Testis (tissue), 3 donors: ENCODE results near the gene GRIA1. TPM values are rescaled to one million over a fixed set of nuclear protein-coding genes. Genes with fewer than 3 reads are reported as not detected.

ENCODE experiments used
- DNase-seq: peaks from one replicate; pipeline ENCODE4 v3.0.0-alpha.2; 2019
- H3K27ac ChIP-seq, 2 donors: fragments of 200-600 bp; sonication (generic); one replicate each; pipeline ENCODE4 v1.5.1; 2019
- H3K27me3 ChIP-seq: fragments of 200-600 bp; sonication (generic); one replicate; pipeline ENCODE4 v1.5.1; 2019
- H3K36me3 ChIP-seq: fragments of 200-600 bp; sonication (generic); one replicate; pipeline ENCODE4 v1.5.1; 2017; ENCODE audit warnings: low read depth; ENCODE audit errors: missing control alignments
- H3K4me1 ChIP-seq: fragments of 200-600 bp; sonication (generic); one replicate; pipeline ENCODE4 v1.5.1; 2019
- H3K4me3 ChIP-seq, 2 donors: fragments of 200-600 bp; sonication (generic); one replicate each; pipeline ENCODE4 v1.5.1; 2017 to 2019
- H3K9me3 ChIP-seq: fragments of 200-600 bp; sonication (generic); one replicate; pipeline ENCODE4 v1.5.1; 2017
- POLR2A ChIP-seq: fragments of 450-650 bp; IDR thresholded peaks from one replicate; pipeline ENCODE4 v1.6.1; 2017; ENCODE audit warnings: antibody characterized with exemption, mild to moderate bottlenecking, moderate library complexity
- WGBS, 2 donors: methylation state at CpG; one replicate each; pipeline ENCODE4 v1.1.5; 2018; 5-methylcytosine and 5-hydroxymethylcytosine counted together
- intact Hi-C: fragments of 100-400 bp; cut with DNase I; formaldehyde crosslinking; loops from one replicate; pipeline ENCODE4 v1.15.1; 2023; ENCODE audit warnings: low total_unique reads
- polyA plus RNA-seq: library from polyadenylated mRNA; stranded (reverse); fragments of 350-450 nt; fragmentation: Illumina TruSeq; extraction: RNeasy Lipid Tissue Mini Kit (QIAGEN cat#74804); gene quantifications from one replicate; pipeline ENCODE4 v1.2.3, GENCODE V29; 2014; ENCODE audit warnings: low read depth, low replicate concordance; ENCODE audit not compliant: insufficient read depth
- total RNA-seq, 2 donors: library from RNA; depleted of rRNA; stranded (reverse); fragments of >200 nt; gene quantifications; one replicate each; pipeline ENCODE4 v1.2.3, GENCODE V29; 2016
- TF ChIP-seq, protein P1 (sequence below), 3 experiments: fragments of 450-650 bp in 2 of 3; fragments of 200-600 bp in 1 of 3; sonication (generic) in 1 of 3; IDR thresholded peaks; one replicate each; pipeline ENCODE4 v1.5.1; 2016 to 2019; ENCODE audit warnings: antibody characterized with exemption in 3 of 3, mild to moderate bottlenecking in 2 of 3, moderate library complexity in 1 of 3

GRIA1 gene
- total and polyA plus RNA-seq, 3 donors from 2014 or later = 0.93 to 5.4 (median 3.5) TPM

DNA sequence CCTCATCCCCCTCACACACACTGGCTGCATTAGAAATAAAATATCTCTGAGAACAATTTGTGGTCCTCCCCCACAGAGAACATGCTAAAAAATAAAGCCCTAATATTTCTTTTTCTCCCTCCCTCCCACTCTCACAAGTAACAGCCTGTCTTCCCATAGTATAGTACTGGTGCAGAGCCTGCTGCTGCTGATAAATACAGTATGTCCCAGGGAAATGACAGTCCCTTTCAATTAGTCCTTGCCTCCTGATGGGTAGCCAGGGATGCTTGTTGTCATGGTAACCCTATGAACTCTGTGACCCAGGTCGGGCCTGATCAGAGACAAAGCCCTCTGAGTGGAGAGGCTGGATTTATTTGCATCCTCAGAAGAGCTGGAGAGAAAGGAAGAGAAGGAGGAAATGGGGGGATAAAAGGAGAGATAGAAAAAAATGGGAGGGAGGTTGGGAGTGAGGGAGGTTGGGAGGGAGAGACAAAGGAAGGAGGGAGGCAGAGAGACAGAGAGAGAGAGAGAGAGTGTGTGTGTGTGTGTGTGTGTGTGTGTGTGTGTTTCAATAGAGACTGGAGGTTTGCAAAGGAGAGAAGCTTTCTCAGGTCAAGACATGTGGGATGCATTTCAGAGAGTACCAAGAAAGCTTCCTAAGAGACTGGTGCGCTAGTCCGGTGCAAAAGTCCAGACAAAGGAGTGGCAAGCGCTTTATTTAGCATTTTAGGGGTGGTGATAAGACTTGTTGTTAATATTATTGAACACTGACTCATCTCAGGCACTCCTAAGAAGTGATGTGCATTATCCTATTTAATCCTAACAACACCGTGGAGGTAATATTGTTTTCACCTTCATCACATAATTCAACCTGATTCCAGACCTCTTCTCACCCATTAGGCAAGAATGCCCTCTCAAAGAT is 287.5 kb downstream of the GRIA1 start:
- intact Hi-C loops = no loop called here
- Histone ChIP-seq H3K27me3 (no peaks in the 10 kb centered on the region), H3K4me3 (no peak overlapping the region), H3K4me1 (no peaks in the 10 kb centered on the region), H3K27ac (no peak overlapping the region), H3K9me3 (no peaks in the 10 kb centered on the region), H3K36me3 (no peaks in the 10 kb centered on the region)
- 72 to 73% methylated on average over 5 of the region's 5 CpGs for WGBS, 2 donors
- no peak for TF ChIP-seq POLR2A
- TF ChIP-seq, protein P1, sequence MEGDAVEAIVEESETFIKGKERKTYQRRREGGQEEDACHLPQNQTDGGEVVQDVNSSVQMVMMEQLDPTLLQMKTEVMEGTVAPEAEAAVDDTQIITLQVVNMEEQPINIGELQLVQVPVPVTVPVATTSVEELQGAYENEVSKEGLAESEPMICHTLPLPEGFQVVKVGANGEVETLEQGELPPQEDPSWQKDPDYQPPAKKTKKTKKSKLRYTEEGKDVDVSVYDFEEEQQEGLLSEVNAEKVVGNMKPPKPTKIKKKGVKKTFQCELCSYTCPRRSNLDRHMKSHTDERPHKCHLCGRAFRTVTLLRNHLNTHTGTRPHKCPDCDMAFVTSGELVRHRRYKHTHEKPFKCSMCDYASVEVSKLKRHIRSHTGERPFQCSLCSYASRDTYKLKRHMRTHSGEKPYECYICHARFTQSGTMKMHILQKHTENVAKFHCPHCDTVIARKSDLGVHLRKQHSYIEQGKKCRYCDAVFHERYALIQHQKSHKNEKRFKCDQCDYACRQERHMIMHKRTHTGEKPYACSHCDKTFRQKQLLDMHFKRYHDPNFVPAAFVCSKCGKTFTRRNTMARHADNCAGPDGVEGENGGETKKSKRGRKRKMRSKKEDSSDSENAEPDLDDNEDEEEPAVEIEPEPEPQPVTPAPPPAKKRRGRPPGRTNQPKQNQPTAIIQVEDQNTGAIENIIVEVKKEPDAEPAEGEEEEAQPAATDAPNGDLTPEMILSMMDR (IDR thresholded peaks at IDR 0.05) = no peak
- no peak for DNase-seq

DNA sequence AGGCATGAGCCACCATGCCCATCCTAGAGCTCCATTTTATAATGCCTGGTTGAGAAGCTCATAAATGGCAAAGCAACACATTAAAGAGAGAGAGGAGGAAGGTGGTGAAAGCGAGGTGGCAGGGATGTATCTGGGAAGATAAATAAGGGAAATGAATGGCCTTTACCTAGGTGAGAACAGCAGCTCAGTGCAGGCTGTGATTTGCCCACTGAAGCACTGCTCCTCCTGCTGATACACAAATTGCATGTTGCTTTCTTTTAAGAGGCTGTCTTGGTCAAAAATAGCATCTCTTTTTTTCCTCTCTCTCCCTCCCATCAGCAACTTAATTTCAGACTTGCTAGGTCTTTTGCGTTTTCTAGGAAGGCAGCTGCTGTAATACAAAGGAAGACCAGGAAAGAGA is 289.4 kb downstream of the GRIA1 start:
- DNase-seq = no peak
- 61 to 82% methylated on average over 2 of the region's 2 CpGs for WGBS, 2 donors

DNA sequence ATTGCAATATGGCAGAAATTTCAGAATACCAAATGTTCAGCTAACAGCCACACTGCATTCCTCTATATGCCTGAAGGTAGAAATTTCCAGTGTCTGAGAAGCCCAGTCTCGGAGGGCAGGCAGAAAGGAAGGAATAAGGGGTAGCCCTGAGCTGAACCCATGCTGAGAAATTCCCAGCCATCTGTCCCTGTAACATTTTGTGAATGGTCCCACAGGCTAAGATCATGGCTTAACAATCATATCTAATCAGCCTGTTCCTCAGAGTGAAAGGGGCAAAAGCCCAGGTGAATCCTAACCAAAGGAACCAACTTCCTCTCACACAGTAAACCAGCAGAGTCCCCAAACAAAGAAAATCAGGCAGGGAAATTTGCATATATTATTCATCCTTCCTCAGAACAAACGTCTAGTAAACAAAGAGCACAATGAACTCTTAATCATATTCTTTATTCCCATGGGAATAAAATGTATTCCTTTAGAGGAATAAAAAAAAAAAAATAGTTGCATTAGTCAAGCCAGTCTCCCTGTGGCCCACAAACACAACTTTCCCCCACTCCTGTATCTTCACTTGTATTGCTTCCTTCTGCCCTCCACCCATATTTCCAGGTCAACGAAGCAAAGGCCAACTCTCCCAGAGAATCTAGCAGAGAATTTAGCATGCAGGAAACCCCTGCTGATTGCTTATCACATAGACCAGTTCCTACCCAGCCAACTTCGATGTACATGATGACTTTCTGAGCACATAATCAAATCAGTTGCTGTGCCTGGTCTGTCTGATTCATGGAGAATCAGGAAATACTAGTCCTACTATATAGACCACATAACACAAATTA is 290.6 kb downstream of the GRIA1 start:
- Histone ChIP-seq H3K4me1 (no peaks in the 10 kb centered on the region), H3K27me3 (no peaks in the 10 kb centered on the region), H3K36me3 (no peaks in the 10 kb centered on the region), H3K9me3 (no peaks in the 10 kb centered on the region), H3K4me3 (no peak overlapping the region), H3K27ac (no peak overlapping the region)
- intact Hi-C loops = no loop called here
- DNase-seq = no peak
- no peak for TF ChIP-seq POLR2A
- TF ChIP-seq, protein P1 (IDR thresholded peaks at IDR 0.05) = no peak
- 49 to 66% methylated on average over 4 of the region's 4 CpGs for WGBS, 2 donors

More for the DNA sequence above, 289.4 kb downstream of the GRIA1 start:
- intact Hi-C loops = no loop called here
- Histone ChIP-seq H3K27ac (no peak overlapping the region), H3K4me3 (no peak overlapping the region), H3K4me1 (no peaks in the 10 kb centered on the region), H3K9me3 (no peaks in the 10 kb centered on the region), H3K27me3 (no peaks in the 10 kb centered on the region), H3K36me3 (no peaks in the 10 kb centered on the region)
- TF ChIP-seq, protein P1 (IDR thresholded peaks at IDR 0.05) = no peak
- TF ChIP-seq POLR2A = no peak

DNA sequence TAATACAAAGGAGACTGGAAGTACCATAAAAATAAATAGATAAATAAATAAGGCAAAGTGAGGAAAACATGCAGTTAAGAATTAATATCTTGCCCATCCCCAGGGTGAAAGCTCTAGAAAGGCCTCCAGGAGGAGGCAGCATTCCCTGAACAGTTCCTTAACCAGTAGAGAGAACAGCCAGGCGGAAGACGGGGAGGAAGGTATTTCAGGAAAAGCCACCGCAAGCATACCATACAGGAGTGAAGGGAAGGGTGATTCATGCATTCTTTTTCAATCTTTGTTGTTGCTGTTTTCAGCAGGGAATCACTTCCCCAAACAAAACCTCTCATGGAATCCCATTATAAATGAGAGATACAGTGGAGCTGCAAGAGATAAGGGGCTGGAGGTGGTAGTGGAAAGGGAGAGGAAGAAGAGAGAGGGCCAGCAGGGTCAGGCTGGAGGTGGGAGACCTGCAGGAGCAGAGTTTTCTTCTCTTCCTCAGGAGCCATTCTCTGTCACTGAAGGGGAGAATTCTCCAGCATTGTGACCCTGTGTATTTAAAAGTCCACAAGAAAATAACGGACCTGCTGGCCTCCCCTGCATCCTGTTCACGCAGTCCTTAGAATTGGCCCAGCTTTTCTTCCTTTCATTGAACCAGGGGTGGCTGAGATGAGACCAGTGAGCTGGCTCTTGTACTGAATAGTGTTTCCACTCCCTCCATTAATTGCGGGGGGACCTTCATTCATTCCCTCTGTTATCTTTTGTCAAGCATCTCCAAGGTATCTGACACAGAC is 292.3 kb downstream of the GRIA1 start:
- WGBS, 2 donors = 62 to 73% methylated on average over 6 of the region's 6 CpGs
- DNase-seq = no peak
- intact Hi-C loops = no loop called here
- H3K27ac ChIP-seq = no peak overlapping the region
- TF ChIP-seq, protein P1 (IDR thresholded peaks at IDR 0.05) = no peak
- TF ChIP-seq POLR2A = no peak
- no peaks in the 10 kb centered on the region for H3K36me3 ChIP-seq
- no peak overlapping the region for H3K4me3 ChIP-seq
- H3K4me1 ChIP-seq = no peaks in the 10 kb centered on the region
- no peaks in the 10 kb centered on the region for H3K27me3 ChIP-seq
- H3K9me3 ChIP-seq = no peaks in the 10 kb centered on the region
